Neural cell (in vitro differentiated cells): ENCODE measurements around the gene CIITA.

Experiments
- EP300 ChIP-seq: fragments of 450-650 bp; conservative IDR thresholded peaks from 2 replicates; pipeline ENCODE4 v1.6.1; 2014; ENCODE audit warnings: antibody characterized with exemption, mild to moderate bottlenecking, moderate library complexity; ENCODE audit not compliant: poor library complexity, severe bottlenecking
- POLR2AphosphoS5 ChIP-seq: IDR thresholded peaks from 2 replicates; pipeline ENCODE4 v1.6.1; 2012
- RAD21 ChIP-seq: fragments of 450-650 bp; conservative IDR thresholded peaks from 2 replicates; pipeline ENCODE4 v1.6.1; 2014; ENCODE audit warnings: antibody characterized with exemption, mild to moderate bottlenecking, moderate library complexity
- TAF1 ChIP-seq: IDR thresholded peaks from 2 replicates; pipeline ENCODE4 v1.6.1; 2012; ENCODE audit warnings: low read depth
- TF ChIP-seq, protein P1 (sequence below): fragments of 450-650 bp; IDR thresholded peaks from 2 replicates; pipeline ENCODE4 v1.5.1; 2014; ENCODE audit warnings: antibody characterized with exemption, mild to moderate bottlenecking, moderate library complexity; ENCODE audit not compliant: poor library complexity, severe bottlenecking

- TF ChIP-seq, protein P1, sequence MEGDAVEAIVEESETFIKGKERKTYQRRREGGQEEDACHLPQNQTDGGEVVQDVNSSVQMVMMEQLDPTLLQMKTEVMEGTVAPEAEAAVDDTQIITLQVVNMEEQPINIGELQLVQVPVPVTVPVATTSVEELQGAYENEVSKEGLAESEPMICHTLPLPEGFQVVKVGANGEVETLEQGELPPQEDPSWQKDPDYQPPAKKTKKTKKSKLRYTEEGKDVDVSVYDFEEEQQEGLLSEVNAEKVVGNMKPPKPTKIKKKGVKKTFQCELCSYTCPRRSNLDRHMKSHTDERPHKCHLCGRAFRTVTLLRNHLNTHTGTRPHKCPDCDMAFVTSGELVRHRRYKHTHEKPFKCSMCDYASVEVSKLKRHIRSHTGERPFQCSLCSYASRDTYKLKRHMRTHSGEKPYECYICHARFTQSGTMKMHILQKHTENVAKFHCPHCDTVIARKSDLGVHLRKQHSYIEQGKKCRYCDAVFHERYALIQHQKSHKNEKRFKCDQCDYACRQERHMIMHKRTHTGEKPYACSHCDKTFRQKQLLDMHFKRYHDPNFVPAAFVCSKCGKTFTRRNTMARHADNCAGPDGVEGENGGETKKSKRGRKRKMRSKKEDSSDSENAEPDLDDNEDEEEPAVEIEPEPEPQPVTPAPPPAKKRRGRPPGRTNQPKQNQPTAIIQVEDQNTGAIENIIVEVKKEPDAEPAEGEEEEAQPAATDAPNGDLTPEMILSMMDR = no peak
- no peak for TF ChIP-seq RAD21
- no peak for TF ChIP-seq TAF1
- no peak for TF ChIP-seq POLR2AphosphoS5
- no peak for TF ChIP-seq EP300
Measured at GRCh38 chr16:10978124-10978523, 101.1 kb downstream of the CIITA start.
